HCT116 (cell line): ENCODE measurements around the gene SCT.

Experiments
- JUND ChIP-seq: IDR thresholded peaks from 2 replicates; pipeline ENCODE4 v1.6.1; 2012
- POLR2AphosphoS5 ChIP-seq: IDR thresholded peaks from 2 replicates; pipeline ENCODE4 v1.6.1; 2011; ENCODE audit warnings: mild to moderate bottlenecking, low read depth, low read length, moderate library complexity
- RAD21 ChIP-seq: IDR thresholded peaks from 2 replicates; pipeline ENCODE4 v1.6.1; 2012; ENCODE audit warnings: low read depth, mild to moderate bottlenecking
- YY1 ChIP-seq: IDR thresholded peaks from 2 replicates; pipeline ENCODE4 v1.6.1; 2011; ENCODE audit warnings: low read length, low read depth, moderate library complexity, mild to moderate bottlenecking; ENCODE audit not compliant: insufficient replicate concordance; ENCODE audit errors: extremely low read depth
- ZNF274 ChIP-seq: fragments of 200-500 bp; sonication (Bioruptor generic); IDR thresholded peaks from 2 replicates; pipeline ENCODE4 v1.6.1; 2014; ENCODE audit warnings: mild to moderate bottlenecking, low read depth, low read length, inconsistent platforms
- TF ChIP-seq, protein P1 (sequence below), 3 experiments: fragments of 200-600 bp in 1 of 3; sonication (generic) in 1 of 3; IDR thresholded peaks in 2 of 3; conservative IDR thresholded peaks in 1 of 3; 2 replicates each; pipeline ENCODE4 v1.5.1; 2012 to 2017; ENCODE audit warnings: low read depth in 2 of 3, low read length in 2 of 3, antibody characterized with exemption in 1 of 3, borderline replicate concordance in 1 of 3, control low read depth in 1 of 3, mild to moderate bottlenecking in 1 of 3, mixed read lengths in 1 of 3, mixed run types in 1 of 3, moderate library complexity in 1 of 3; ENCODE audit not compliant: insufficient read depth in 1 of 3
- TF ChIP-seq, protein P2 (sequence below): IDR thresholded peaks from 2 replicates; pipeline ENCODE4 v1.6.1; 2012
- TF ChIP-seq, protein P3 (sequence below): IDR thresholded peaks from 2 replicates; pipeline ENCODE4 v1.6.1; 2012; ENCODE audit warnings: low read depth

DNA sequence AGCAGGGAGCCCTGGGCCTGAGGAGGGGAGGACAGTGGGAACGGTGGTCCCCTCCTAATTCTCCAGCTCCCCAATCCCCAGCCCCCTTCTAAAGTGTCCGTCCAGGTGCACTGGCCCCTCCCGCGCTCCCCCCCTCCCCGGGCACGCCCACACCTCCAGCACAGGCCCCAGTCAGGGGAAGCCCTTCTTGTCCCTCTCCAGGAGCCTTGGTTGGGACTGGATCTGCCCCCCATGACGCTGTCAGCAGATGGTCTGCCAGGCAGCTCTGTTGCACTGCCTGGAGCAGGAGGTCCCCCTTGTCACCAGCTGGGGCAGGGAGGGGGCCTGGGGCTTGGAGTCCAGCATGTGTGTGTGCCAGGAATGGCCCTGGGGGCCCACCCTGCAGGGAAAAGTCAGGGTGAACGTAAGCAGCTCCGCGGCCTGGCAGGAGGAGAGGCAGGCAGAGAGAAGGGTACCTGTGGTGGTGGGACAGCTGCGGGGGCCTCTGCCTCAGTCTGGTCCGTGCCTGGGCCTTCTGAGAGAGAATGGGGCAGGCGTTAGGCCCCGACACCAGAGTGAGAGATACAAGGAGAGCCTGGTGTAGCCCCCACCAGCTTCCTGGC, 12.9 kb downstream of the SCT start:
- TF ChIP-seq YY1 (no peak), RAD21 (no peak), JUND (no peak), ZNF274 (no peak), POLR2AphosphoS5 (no peak)
- TF ChIP-seq, protein P1, sequence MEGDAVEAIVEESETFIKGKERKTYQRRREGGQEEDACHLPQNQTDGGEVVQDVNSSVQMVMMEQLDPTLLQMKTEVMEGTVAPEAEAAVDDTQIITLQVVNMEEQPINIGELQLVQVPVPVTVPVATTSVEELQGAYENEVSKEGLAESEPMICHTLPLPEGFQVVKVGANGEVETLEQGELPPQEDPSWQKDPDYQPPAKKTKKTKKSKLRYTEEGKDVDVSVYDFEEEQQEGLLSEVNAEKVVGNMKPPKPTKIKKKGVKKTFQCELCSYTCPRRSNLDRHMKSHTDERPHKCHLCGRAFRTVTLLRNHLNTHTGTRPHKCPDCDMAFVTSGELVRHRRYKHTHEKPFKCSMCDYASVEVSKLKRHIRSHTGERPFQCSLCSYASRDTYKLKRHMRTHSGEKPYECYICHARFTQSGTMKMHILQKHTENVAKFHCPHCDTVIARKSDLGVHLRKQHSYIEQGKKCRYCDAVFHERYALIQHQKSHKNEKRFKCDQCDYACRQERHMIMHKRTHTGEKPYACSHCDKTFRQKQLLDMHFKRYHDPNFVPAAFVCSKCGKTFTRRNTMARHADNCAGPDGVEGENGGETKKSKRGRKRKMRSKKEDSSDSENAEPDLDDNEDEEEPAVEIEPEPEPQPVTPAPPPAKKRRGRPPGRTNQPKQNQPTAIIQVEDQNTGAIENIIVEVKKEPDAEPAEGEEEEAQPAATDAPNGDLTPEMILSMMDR (IDR thresholded peaks at IDR 0.05 in 2 of 3, conservative IDR thresholded peaks at IDR 0.05 in 1 of 3; ENCODE audit: borderline replicate concordance in 1 of 3, insufficient read depth in 1 of 3, low read depth in 2 of 3, low read length in 2 of 3), result no peak
- TF ChIP-seq, protein P2, sequence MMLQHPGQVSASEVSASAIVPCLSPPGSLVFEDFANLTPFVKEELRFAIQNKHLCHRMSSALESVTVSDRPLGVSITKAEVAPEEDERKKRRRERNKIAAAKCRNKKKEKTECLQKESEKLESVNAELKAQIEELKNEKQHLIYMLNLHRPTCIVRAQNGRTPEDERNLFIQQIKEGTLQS, result no peak
- TF ChIP-seq, protein P3, sequence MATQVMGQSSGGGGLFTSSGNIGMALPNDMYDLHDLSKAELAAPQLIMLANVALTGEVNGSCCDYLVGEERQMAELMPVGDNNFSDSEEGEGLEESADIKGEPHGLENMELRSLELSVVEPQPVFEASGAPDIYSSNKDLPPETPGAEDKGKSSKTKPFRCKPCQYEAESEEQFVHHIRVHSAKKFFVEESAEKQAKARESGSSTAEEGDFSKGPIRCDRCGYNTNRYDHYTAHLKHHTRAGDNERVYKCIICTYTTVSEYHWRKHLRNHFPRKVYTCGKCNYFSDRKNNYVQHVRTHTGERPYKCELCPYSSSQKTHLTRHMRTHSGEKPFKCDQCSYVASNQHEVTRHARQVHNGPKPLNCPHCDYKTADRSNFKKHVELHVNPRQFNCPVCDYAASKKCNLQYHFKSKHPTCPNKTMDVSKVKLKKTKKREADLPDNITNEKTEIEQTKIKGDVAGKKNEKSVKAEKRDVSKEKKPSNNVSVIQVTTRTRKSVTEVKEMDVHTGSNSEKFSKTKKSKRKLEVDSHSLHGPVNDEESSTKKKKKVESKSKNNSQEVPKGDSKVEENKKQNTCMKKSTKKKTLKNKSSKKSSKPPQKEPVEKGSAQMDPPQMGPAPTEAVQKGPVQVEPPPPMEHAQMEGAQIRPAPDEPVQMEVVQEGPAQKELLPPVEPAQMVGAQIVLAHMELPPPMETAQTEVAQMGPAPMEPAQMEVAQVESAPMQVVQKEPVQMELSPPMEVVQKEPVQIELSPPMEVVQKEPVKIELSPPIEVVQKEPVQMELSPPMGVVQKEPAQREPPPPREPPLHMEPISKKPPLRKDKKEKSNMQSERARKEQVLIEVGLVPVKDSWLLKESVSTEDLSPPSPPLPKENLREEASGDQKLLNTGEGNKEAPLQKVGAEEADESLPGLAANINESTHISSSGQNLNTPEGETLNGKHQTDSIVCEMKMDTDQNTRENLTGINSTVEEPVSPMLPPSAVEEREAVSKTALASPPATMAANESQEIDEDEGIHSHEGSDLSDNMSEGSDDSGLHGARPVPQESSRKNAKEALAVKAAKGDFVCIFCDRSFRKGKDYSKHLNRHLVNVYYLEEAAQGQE, result no peak
